Amygdala (tissue), 56 donors: ENCODE results near the gene DRD5.

ENCODE experiments used
- DNase-seq, 56 donors: peaks; one replicate each; lab custom pipeline; 2025; lab: John Stamatoyannopoulos, UW

Gene DRD5

DNA sequence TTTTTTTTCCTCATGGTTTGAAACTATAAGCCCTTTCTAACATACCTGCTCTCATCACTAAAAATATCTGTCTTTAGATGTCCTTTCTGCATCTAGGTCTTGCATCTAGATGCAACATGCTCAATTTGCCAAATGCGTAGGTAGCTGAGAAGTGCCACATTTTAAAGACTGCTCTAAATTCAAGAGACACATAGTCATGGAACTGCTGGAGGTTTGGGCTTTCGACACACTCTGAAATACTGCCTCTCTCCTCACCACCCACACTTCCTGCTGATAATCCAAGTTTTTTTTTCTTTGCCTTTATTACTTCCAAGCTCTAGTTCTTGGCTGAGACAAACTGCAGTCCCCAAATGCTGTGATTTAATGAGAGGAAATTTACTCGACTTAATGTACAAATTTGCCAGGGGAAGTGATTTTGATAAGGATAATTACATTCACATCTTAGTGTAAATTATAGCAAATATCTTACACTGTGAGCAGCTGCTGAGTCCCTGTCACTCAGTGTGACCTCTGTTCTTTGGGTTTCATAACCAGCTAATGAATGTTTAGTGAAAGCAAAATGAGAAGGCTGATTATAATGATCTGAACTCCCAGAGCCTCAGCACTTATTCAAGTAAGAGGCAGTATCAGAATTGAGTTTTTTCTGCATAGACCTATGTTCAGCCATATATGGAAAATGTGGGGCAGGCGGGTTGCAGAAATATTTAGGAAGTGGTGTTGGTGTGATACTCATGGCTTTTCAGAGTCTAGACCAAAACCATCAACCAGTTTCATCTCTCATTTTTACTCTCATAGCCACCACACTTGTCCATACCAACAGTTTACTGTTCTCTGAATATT, 31.3 kb downstream of the DRD5 start:
- peak in 4 of 56 donors; percentile 3 to 63 (median 14) for DNase-seq

- no peak for DNase-seq
Observed at GRCh38 chr4:9816285-9816684, 34.9 kb downstream of the DRD5 start.

GRCh38 chr4:9820343-9820742, 38.9 kb downstream of the DRD5 start:
- no peak for DNase-seq

GRCh38 chr4:9825049-9825448, 43.6 kb downstream of the DRD5 start:
- no peak for DNase-seq

DNA sequence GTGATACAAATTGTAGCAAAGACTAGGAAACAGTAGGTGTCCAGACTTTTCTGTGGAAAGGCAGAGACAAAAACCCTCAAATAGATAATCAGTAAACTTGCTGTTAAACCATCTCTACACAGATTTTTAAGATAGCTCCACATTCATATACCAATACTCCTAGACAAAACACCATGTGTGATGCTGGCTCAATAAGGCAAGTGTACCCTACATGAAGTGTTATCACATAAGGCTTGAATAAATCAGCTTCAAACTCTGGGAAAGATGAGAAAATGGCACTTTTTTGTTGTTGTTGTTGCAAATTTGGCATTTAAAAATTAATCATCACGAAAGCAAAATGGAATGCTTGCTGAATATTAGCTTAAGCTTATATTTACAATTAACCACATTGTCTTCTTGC, 45.1 kb downstream of the DRD5 start:
- no peak for DNase-seq

DNA sequence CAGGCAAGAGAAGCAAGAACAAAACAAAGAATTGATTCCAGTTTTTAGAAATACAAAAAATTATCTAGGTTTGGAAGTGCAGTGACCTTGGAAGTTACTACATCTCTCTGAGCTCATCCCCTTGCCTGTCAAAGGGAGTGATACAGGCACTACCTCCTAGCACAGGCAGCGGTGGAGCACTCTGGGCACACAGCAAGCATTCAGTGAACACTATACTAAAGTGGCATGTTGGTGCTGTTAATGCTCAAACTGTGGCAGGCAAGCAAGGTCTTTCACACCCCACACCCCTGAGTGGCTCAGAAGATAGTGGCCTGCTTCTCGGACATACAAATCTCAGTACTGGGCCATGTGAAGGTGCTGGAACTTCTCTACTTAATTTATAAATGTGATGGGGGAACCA, 51.2 kb downstream of the DRD5 start:
- DNase-seq = no peak

- no peak for DNase-seq
Observed at GRCh38 chr4:9833421-9833820, 52.0 kb downstream of the DRD5 start.
